H1 (cell line): ENCODE measurements around the gene GNB1L. TPM values are rescaled to one million over a fixed set of nuclear protein-coding genes. Genes with fewer than 3 reads are reported as not detected.
A peak's percentile ranks its signal among the peaks of the same experiment; 100 is the strongest.

Source experiments
- CTCF ChIA-PET: fragments of 300-600 bp; sonication (Branson Sonifier 250); formaldehyde crosslinking; loops from one replicate; lab custom pipeline; 2021; ENCODE audit not compliant: partially characterized antibody; lab: Charles Lee
- POLR2A ChIA-PET: fragments of 300-600 bp; sonication (Branson Sonifier 250); formaldehyde crosslinking; loops from one replicate; lab custom pipeline; 2021; ENCODE audit warnings: inconsistent platforms; ENCODE audit not compliant: partially characterized antibody; lab: Charles Lee
- DNase-seq, 2 experiments: peaks; one replicate each; pipeline versions ENCODE4 v3.0.0 to v3.0.0-alpha.2; 2010 to 2022; ENCODE audit warnings: low spot score in 2 of 2, low read depth in 1 of 2, mixed read lengths in 1 of 2
- FAIRE-seq: peaks from 2 replicates; lab custom pipeline; 2011; peaks lifted over from hg19 to GRCh38; lab: Jason Lieb, UNC
- H2AFZ ChIP-seq: 2 replicates; pipeline ENCODE4 v1.8.1; 2012; ENCODE audit warnings: low read length, inconsistent platforms
- H2AK5ac ChIP-seq: 2 replicates; pipeline ENCODE4 v1.6.1; 2013; ENCODE audit warnings: low read depth, low read length
- H2BK120ac ChIP-seq: replicated peaks from 2 replicates; pipeline ENCODE3; 2013; ENCODE audit warnings: low read depth, low read length, inconsistent platforms
- H2BK12ac ChIP-seq: 2 replicates; pipeline ENCODE4 v1.6.1; 2013; ENCODE audit warnings: low read depth, low read length
- H2BK15ac ChIP-seq: 2 replicates; pipeline ENCODE4 v1.6.1; 2013; ENCODE audit warnings: low read length
- H2BK20ac ChIP-seq: 2 replicates; pipeline ENCODE4 v1.6.1; 2013; ENCODE audit warnings: low read length
- H2BK5ac ChIP-seq: 2 replicates; pipeline ENCODE4 v1.6.1; 2013; ENCODE audit warnings: low read depth, low read length
- H3K14ac ChIP-seq: 2 replicates; pipeline ENCODE4 v1.6.1; 2013; ENCODE audit warnings: inconsistent platforms; ENCODE audit not compliant: insufficient read length
- H3K18ac ChIP-seq: 2 replicates; pipeline ENCODE4 v1.6.1; 2013; ENCODE audit warnings: low read length; ENCODE audit errors: extremely low read depth
- H3K23ac ChIP-seq: 2 replicates; pipeline ENCODE4 v1.6.1; 2013; ENCODE audit warnings: inconsistent platforms; ENCODE audit not compliant: insufficient read length
- H3K23me2 ChIP-seq: 2 replicates; pipeline ENCODE4 v1.6.1; 2013; ENCODE audit warnings: low read depth, low read length
- H3K27ac ChIP-seq: 2 replicates; pipeline ENCODE4 v1.6.1; 2011; ENCODE audit warnings: low read depth, low read length, inconsistent platforms
- H3K27me3 ChIP-seq, 4 experiments: replicated peaks in 1 of 4; 1 replicate in 1 of 4; 2 replicates in 3 of 4; pipeline versions ENCODE4 v1.6.1 to v1.8.1; 2011 to 2013; ENCODE audit warnings: low read length in 3 of 4, mild to moderate bottlenecking in 3 of 4, inconsistent platforms in 2 of 4, mixed read lengths in 2 of 4, moderate library complexity in 1 of 4; ENCODE audit not compliant: control insufficient read depth in 3 of 4, insufficient read depth in 3 of 4; ENCODE audit errors: extremely low read depth in 1 of 4
- H3K36me3 ChIP-seq, 4 experiments: 2 replicates each; pipeline versions ENCODE4 v1.6.1 to v1.8.1; 2011 to 2013; ENCODE audit warnings: mild to moderate bottlenecking in 4 of 4, low read length in 3 of 4, moderate library complexity in 2 of 4, control low read depth in 1 of 4, inconsistent platforms in 1 of 4; ENCODE audit not compliant: insufficient read depth in 4 of 4, control insufficient read depth in 2 of 4
- H3K4ac ChIP-seq: replicated peaks from 2 replicates; pipeline ENCODE3; 2013; ENCODE audit warnings: low read length, low read depth, mixed read lengths, inconsistent platforms; ENCODE audit not compliant: insufficient read length
- H3K4me1 ChIP-seq, 4 experiments: replicated peaks in 1 of 4; 1 replicate in 1 of 4; 2 replicates in 3 of 4; pipeline versions ENCODE4 v1.6.1 to v1.8.1; 2011 to 2013; ENCODE audit warnings: low read length in 3 of 4, inconsistent platforms in 2 of 4, mixed read lengths in 1 of 4; ENCODE audit not compliant: insufficient read depth in 4 of 4, control insufficient read depth in 3 of 4
- H3K4me2 ChIP-seq, 2 experiments: 2 replicates each; pipeline versions ENCODE4 v1.6.1 to v1.8.1; 2011 to 2013; ENCODE audit warnings: low read depth in 2 of 2, low read length in 2 of 2, control low read depth in 1 of 2, inconsistent platforms in 1 of 2, mild to moderate bottlenecking in 1 of 2; ENCODE audit not compliant: insufficient read depth in 1 of 2
- H3K4me3 ChIP-seq, 4 experiments: fragments of 200-600, 300-600 bp in 1 of 4; sonication (generic), shearing (Covaris generic), sonication (Bioruptor Twin) in 1 of 4; 2 replicates each; pipeline versions ENCODE4 v1.5.1 to v1.8.1; 2011 to 2016; ENCODE audit warnings: low read length in 4 of 4, low read depth in 3 of 4, control low read depth in 2 of 4, inconsistent platforms in 2 of 4, mild to moderate bottlenecking in 2 of 4, mixed read lengths in 1 of 4, moderate library complexity in 1 of 4; ENCODE audit not compliant: insufficient read depth in 2 of 4; ENCODE audit errors: extremely low read depth in 1 of 4
- H3K56ac ChIP-seq: replicated peaks from 2 replicates; pipeline ENCODE3; 2013; ENCODE audit warnings: low read depth, mild to moderate bottlenecking, mixed read lengths, low read length, inconsistent platforms; ENCODE audit not compliant: insufficient read length
- H3K79me1 ChIP-seq: 2 replicates; pipeline ENCODE4 v1.6.1; 2013; ENCODE audit warnings: low read depth, low read length, control low read depth
- H3K79me2 ChIP-seq, 2 experiments: 2 replicates each; pipeline versions ENCODE4 v1.6.1 to v1.8.1; 2012 to 2013; ENCODE audit warnings: low read length in 2 of 2, mild to moderate bottlenecking in 2 of 2, inconsistent platforms in 1 of 2; ENCODE audit not compliant: insufficient read depth in 2 of 2, control insufficient read depth in 1 of 2
- H3K9ac ChIP-seq, 4 experiments: replicated peaks in 1 of 4; 1 replicate in 1 of 4; 2 replicates in 3 of 4; pipeline versions ENCODE4 v1.6.1 to v1.8.1; 2011 to 2013; ENCODE audit warnings: low read depth in 3 of 4, low read length in 3 of 4, control low read depth in 2 of 4, mild to moderate bottlenecking in 2 of 4, moderate library complexity in 2 of 4, inconsistent platforms in 1 of 4; ENCODE audit errors: extremely low read depth in 1 of 4
- H3K9me3 ChIP-seq, 2 experiments: 2 replicates each; pipeline versions ENCODE4 v1.6.1 to v1.8.1; 2012 to 2013; ENCODE audit warnings: mild to moderate bottlenecking in 2 of 2, moderate library complexity in 2 of 2, control low read depth in 1 of 2, inconsistent platforms in 1 of 2, low read depth in 1 of 2, low read length in 1 of 2, mixed read lengths in 1 of 2; ENCODE audit not compliant: insufficient read depth in 2 of 2
- H4K20me1 ChIP-seq, 2 experiments: replicated peaks in 1 of 2; 2 replicates each; pipeline versions ENCODE3 to v1.8.1; 2011 to 2013; ENCODE audit warnings: inconsistent platforms in 2 of 2, low read length in 2 of 2, mild to moderate bottlenecking in 1 of 2; ENCODE audit not compliant: insufficient read depth in 2 of 2, control insufficient read depth in 1 of 2
- H4K5ac ChIP-seq: 2 replicates; pipeline ENCODE4 v1.6.1; 2013; ENCODE audit warnings: low read length, low read depth, mixed read lengths, inconsistent platforms; ENCODE audit not compliant: insufficient read length
- H4K8ac ChIP-seq: 2 replicates; pipeline ENCODE4 v1.8.0; 2013; ENCODE audit warnings: mild to moderate bottlenecking, moderate library complexity, low read length, inconsistent platforms; ENCODE audit not compliant: insufficient read depth; ENCODE audit errors: extremely low read depth
- H4K91ac ChIP-seq: replicated peaks from 2 replicates; pipeline ENCODE3; 2013; ENCODE audit warnings: low read length, mixed read lengths, inconsistent platforms; ENCODE audit not compliant: insufficient read length
- BACH1 ChIP-seq: IDR thresholded peaks from 2 replicates; pipeline ENCODE4 v1.6.1; 2012; ENCODE audit warnings: low read length, improper control_type of control experiment
- CEBPB ChIP-seq: IDR thresholded peaks from 2 replicates; pipeline ENCODE4 v1.6.1; 2012; ENCODE audit warnings: low read depth, low read length
- CTBP2 ChIP-seq: IDR thresholded peaks from 2 replicates; pipeline ENCODE4 v1.7.0; 2011; ENCODE audit warnings: borderline replicate concordance, mild to moderate bottlenecking, moderate library complexity, mixed read lengths, low read length; ENCODE audit not compliant: insufficient read depth, insufficient read length
- EGR1 ChIP-seq: IDR thresholded peaks from 2 replicates; pipeline ENCODE4 v1.6.1; 2011; ENCODE audit warnings: low read depth, low read length, borderline replicate concordance
- EZH2 ChIP-seq: fragments of 200-600 bp; sonication (generic); IDR thresholded peaks from 2 replicates; pipeline ENCODE4 v1.7.1; 2012; ENCODE audit warnings: low read depth, mild to moderate bottlenecking, moderate library complexity, low read length, inconsistent platforms; ENCODE audit not compliant: severe bottlenecking
- GABPA ChIP-seq: IDR thresholded peaks from 2 replicates; pipeline ENCODE4 v1.6.1; 2011; ENCODE audit warnings: mild to moderate bottlenecking, low read length, moderate library complexity, borderline replicate concordance; ENCODE audit not compliant: insufficient read depth
- GTF2F1 ChIP-seq: IDR thresholded peaks from 2 replicates; pipeline ENCODE4 v1.6.1; 2012; ENCODE audit warnings: low read depth, low read length, improper control_type of control experiment, borderline replicate concordance
- MAFK ChIP-seq: IDR thresholded peaks from 2 replicates; pipeline ENCODE4 v1.6.1; 2012; ENCODE audit warnings: low read depth, mild to moderate bottlenecking, improper control_type of control experiment, low read length
- POU5F1 ChIP-seq: IDR thresholded peaks from 2 replicates; pipeline ENCODE4 v1.6.1; 2011; ENCODE audit warnings: low read depth, mild to moderate bottlenecking, low read length, moderate library complexity
- RAD21 ChIP-seq, 2 experiments: IDR thresholded peaks in 1 of 2; conservative IDR thresholded peaks in 1 of 2; 2 replicates each; pipeline ENCODE4 v1.6.1; 2011; ENCODE audit warnings: low read depth in 2 of 2, low read length in 2 of 2, improper control_type of control experiment in 1 of 2, inconsistent platforms in 1 of 2, mild to moderate bottlenecking in 1 of 2, moderate library complexity in 1 of 2
- SP4 ChIP-seq: IDR thresholded peaks from 2 replicates; pipeline ENCODE4 v1.6.1; 2012; ENCODE audit warnings: low read length, inconsistent platforms
- TBP ChIP-seq: IDR thresholded peaks from 2 replicates; pipeline ENCODE4 v1.6.1; 2011; ENCODE audit warnings: low read depth, low read length, improper control_type of control experiment
- WGBS, 2 experiments: shearing (Covaris generic) in 1 of 2; methylation state at CpG; one replicate each; pipeline versions ENCODE4 v1.1.6 to v1.1.7; 2013 to 2015; ENCODE audit warnings: low lambda C conversion rate in 2 of 2, mixed read lengths in 2 of 2, inconsistent platforms in 1 of 2, low coverage in 1 of 2, missing lambda C conversion rate in 1 of 2; ENCODE audit not compliant: insufficient replicate concordance in 2 of 2, insufficient coverage in 1 of 2, insufficient read length in 1 of 2; ENCODE audit errors: extremely low coverage in 1 of 2, missing lambda C conversion rate in 1 of 2; 5-methylcytosine and 5-hydroxymethylcytosine counted together
- polyA plus RNA-seq, 7 experiments: library from polyadenylated mRNA; depleted of rRNA in 3 of 7; stranded (reverse) in 5 of 7; unstranded in 2 of 7; fragments of >200 nt in 5 of 7; fragments of 200-250 nt in 2 of 7; gene quantifications; 1 replicate in 5 of 7; 2 replicates in 1 of 7; 4 replicates in 1 of 7; pipeline versions ENCODE4 v1.2.1 to v1.2.3, GENCODE V29; 2011 to 2013; ENCODE audit warnings: missing spikeins in 2 of 7, mixed read lengths in 2 of 7
- total RNA-seq: library from RNA; stranded (reverse); fragmentation: NEBNext Ultra II Directional; extraction: Animal tissue kit (Norgen Biotek cat#: 25700); gene quantifications from 2 replicates; pipeline ENCODE4 v1.2.1, GENCODE V29; 2021

Gene GNB1L
- total and polyA plus RNA-seq, 2 of the 8 experiments (the other 6 are each of a cell fraction or from before 2014, with no cell fraction given) = 14.0 to 15.6 TPM

GRCh38 chr22:19821523-19822300 lies 33.0 kb downstream of the GNB1L start:
- Histone ChIP-seq H2BK20ac (no peak overlapping the region), H3K27me3 (peaks cover 0 to 2% (median 0%) of the 10 kb centered on the region in 4 experiments; a peak in 1 of 7 replicates), H3K27ac (no peak overlapping the region; the same call in 1 of the 2 replicates), H3K14ac (no peak overlapping the region), H2BK120ac (no peak overlapping the region), H3K23ac (no peak overlapping the region), H3K23me2 (no peaks in the 10 kb centered on the region), H3K18ac (no peak overlapping the region; the same call in 1 of the 2 replicates), H3K9me3 (no peaks in the 10 kb centered on the region; a peak in 1 of 4 replicates), H2BK15ac (no peak overlapping the region), H3K4me3 (no peak overlapping the region), H2BK5ac (0 out of 2 replicates have a peak overlapping the region, but pooled peaks have one; percentile 16), H4K20me1 (peaks cover 6 to 13% of the 10 kb centered on the region in 2 experiments), H3K79me2 (no peaks in the 10 kb centered on the region), H4K8ac (peak overlapping the region; percentile 57; the same call in 1 of the 2 replicates), H4K5ac (no peak overlapping the region), H3K79me1 (no peaks in the 10 kb centered on the region), H2AK5ac (no peak overlapping the region), H3K4me2 (no peak overlapping the region), H3K56ac (no peak overlapping the region), H2BK12ac (0 out of 2 replicates have a peak overlapping the region, but pooled peaks have one; percentile 60), H3K4ac (no peak overlapping the region), H3K4me1 (peaks cover 0 to 10% (median 1%) of the 10 kb centered on the region in 4 experiments; a peak in 4 of 7 replicates), H2AFZ (no peak overlapping the region), H3K9ac (no peak overlapping the region), H3K36me3 (no peaks in the 10 kb centered on the region), H4K91ac (peak overlapping the region; percentile 74)
- ChIA-PET POLR2A (no interaction called here), CTCF (interaction anchor here (0.5 to 4.3 kb wide), 25 partner anchors 10 to 138 kb away, joined by 3 to 18 read pairs (median 4); no protein-coding TSS in a partner anchor)
- FAIRE-seq (no peak), DNase-seq (peak in 1 of 2 experiments; percentile 47)
- 82% methylated on average over 16 of the region's 20 CpGs; no CpG with 5 or more reads in 1 of the 2 experiments for WGBS, 2 experiments
- no peak for TF ChIP-seq POU5F1
- no peak for TF ChIP-seq EZH2
- TF ChIP-seq MAFK = no peak
- TF ChIP-seq TBP = no peak
- TF ChIP-seq CEBPB = no peak
- TF ChIP-seq BACH1 = no peak
- no peak for TF ChIP-seq GABPA
- no peak for TF ChIP-seq RAD21 (IDR thresholded peaks at IDR 0.05 in 1 of 2, conservative IDR thresholded peaks at IDR 0.05 in 1 of 2; ENCODE audit: low read depth in 2 of 2, low read length in 2 of 2)
- no peak for TF ChIP-seq SP4
- TF ChIP-seq CTBP2 = no peak
- no peak for TF ChIP-seq GTF2F1
- no peak for TF ChIP-seq EGR1
